Lower leg skin (tissue), 4 donors: ENCODE data around the gene NUDT17. TPM values are rescaled to one million over a fixed set of nuclear protein-coding genes. Genes with fewer than 3 reads are reported as not detected.
A peak's percentile ranks its signal among the peaks of the same experiment; 100 is the strongest.

Experiments used
- DNase-seq, 2 donors: peaks; one replicate each; pipeline ENCODE4 v3.0.0-alpha.2; 2019; ENCODE audit warnings: low spot score in 2 of 2
- H3K4me3 ChIP-seq: fragments of 200-600 bp; sonication (generic); 2 replicates; pipeline ENCODE4 v1.5.1; 2017; ENCODE audit warnings: mild to moderate bottlenecking, low read depth; ENCODE audit not compliant: poor library complexity, severe bottlenecking
- CTCF ChIP-seq, 3 donors: fragments of 450-650 bp; IDR thresholded peaks; one replicate each; pipeline ENCODE4 v1.5.1; 2016; ENCODE audit warnings: antibody characterized with exemption in 3 of 3, mild to moderate bottlenecking in 3 of 3, moderate library complexity in 2 of 3
- POLR2A ChIP-seq, 2 donors: fragments of 450-650 bp; IDR thresholded peaks; one replicate each; pipeline ENCODE4 v1.6.1; 2016 to 2017; ENCODE audit warnings: antibody characterized with exemption in 2 of 2, mild to moderate bottlenecking in 1 of 2, moderate library complexity in 1 of 2
- WGBS, 2 donors: methylation state at CpG; one replicate each; pipeline ENCODE4 v1.1.5; 2018; 5-methylcytosine and 5-hydroxymethylcytosine counted together
- intact Hi-C: fragments of 100-400 bp; cut with DNase I; formaldehyde crosslinking; loops from one replicate; pipeline ENCODE4 v1.15.0; 2023; ENCODE audit warnings: low total_unique reads
- microRNA-seq, 2 donors: library from miRNA; unstranded; fragments of <30 nt; microRNA quantifications; one replicate each; pipeline ENCODE4, GENCODE V29; 2016; ENCODE audit warnings: borderline replicate concordance in 2 of 2, borderline number of aligned reads in 1 of 2
- total RNA-seq, 4 donors: library from RNA; depleted of rRNA; stranded (reverse); fragments of >200 nt; gene quantifications; one replicate each; pipeline ENCODE4 v1.1.0, GENCODE V29; 2016

Gene NUDT17
- total RNA-seq, 4 donors from 2014 or later = 0.25 to 5.0 (median 2.5) TPM

- 71 to 100% methylated on average over 1 of the region's 1 CpG for WGBS, 2 donors
- peak in 1 of 2 donors; percentile 72 for DNase-seq
- intact Hi-C loops = no loop called here
- no peak for TF ChIP-seq POLR2A (IDR thresholded peaks at IDR 0.05)
- no peak for TF ChIP-seq CTCF (IDR thresholded peaks at IDR 0.05)
- no peak overlapping the region for H3K4me3 ChIP-seq
These were observed 50.0 kb downstream of the NUDT17 start for GRCh38 chr1:145895471-145895870.

- H3K4me3 ChIP-seq = no peak overlapping the region
- 89 to 93% methylated on average over 1 of the region's 1 CpG for WGBS, 2 donors
- DNase-seq = no peak
- no peak for TF ChIP-seq POLR2A (IDR thresholded peaks at IDR 0.05)
- no peak for TF ChIP-seq CTCF (IDR thresholded peaks at IDR 0.05)
- intact Hi-C loops = no loop called here
These were observed 52.5 kb downstream of the NUDT17 start for GRCh38 chr1:145897969-145898368.

Small RNAs within 50 kb of the gene (microRNA-seq; reads per million reads assigned to microRNA genes)
- 0.57 to 0.68 reads per million in 2 donors for gene MIR6736

Other genes starting within 250 kb of the NUDT17 start
- gene GPR89A, start 237.6 kb upstream of the NUDT17 start, total RNA-seq = 10 to 100 TPM in 3 of 4 donors, 1 to 10 TPM in 1; 9.9 to 19.2 (median 17.4) TPM
- gene PDZK1, start 138.3 kb upstream of the NUDT17 start, total RNA-seq = 1 to 10 TPM in 3 of 4 donors, not detected in 1; 1.8 to 6.8 (median 3.1) TPM
- under 1 TPM in 2 of 4 donors, not detected in 2; 0.38 to 0.63 TPM for gene CD160, start 126.1 kb upstream of the NUDT17 start, total RNA-seq
- 10 to 100 TPM in 2 of 4 donors, 1 to 10 TPM in 2; 7.0 to 12.8 (median 9.3) TPM for gene RNF115, start 21.5 kb upstream of the NUDT17 start, total RNA-seq
- 10 to 100 TPM; 25.1 to 31.3 (median 27.0) TPM for gene POLR3C, start 21.4 kb upstream of the NUDT17 start, total RNA-seq
- 10 to 100 TPM; 22.8 to 47.7 (median 33.0) TPM for gene PIAS3, start 13.5 kb downstream of the NUDT17 start, total RNA-seq
- gene ANKRD35, start 40.2 kb downstream of the NUDT17 start, total RNA-seq = 10 to 100 TPM; 32.2 to 68.6 (median 48.4) TPM
- 1 to 10 TPM; 1.8 to 3.6 (median 2.6) TPM for gene ITGA10, start 64.4 kb downstream of the NUDT17 start, total RNA-seq
- 10 to 100 TPM; 27.0 to 47.1 (median 30.2) TPM for gene PEX11B, start 73.1 kb downstream of the NUDT17 start, total RNA-seq
- gene RBM8A, start 81.9 kb downstream of the NUDT17 start, total RNA-seq = 100 to 1,000 TPM; 120 to 176 (median 149) TPM
- 10 to 100 TPM in 1 of 4 donors, 1 to 10 TPM in 3; 4.6 to 14.2 (median 7.7) TPM for gene LIX1L, start 112.4 kb downstream of the NUDT17 start, total RNA-seq
- 1 to 10 TPM in 1 of 4 donors, under 1 TPM in 3; 0.12 to 1.3 (median 0.39) TPM for gene ANKRD34A, start 118.9 kb downstream of the NUDT17 start, total RNA-seq
- 10 to 100 TPM; 10.6 to 15.3 (median 14.2) TPM for gene POLR3GL, start 119.1 kb downstream of the NUDT17 start, total RNA-seq
- gene TXNIP, start 150.9 kb downstream of the NUDT17 start, total RNA-seq = 1,000 to 10,000 TPM; 2,445 to 6,877 (median 3,895) TPM
- gene HJV, start 176.1 kb downstream of the NUDT17 start, total RNA-seq = not detected